GM15510 (cell line): Measurements from ENCODE around the gene LHPP.

Source experiments
- POLR2A ChIP-seq: IDR thresholded peaks from 3 replicates; pipeline ENCODE4 v1.6.1; 2011; ENCODE audit warnings: borderline replicate concordance; ENCODE audit not compliant: insufficient read length; ENCODE audit errors: extremely low read depth

The LHPP gene

DNA sequence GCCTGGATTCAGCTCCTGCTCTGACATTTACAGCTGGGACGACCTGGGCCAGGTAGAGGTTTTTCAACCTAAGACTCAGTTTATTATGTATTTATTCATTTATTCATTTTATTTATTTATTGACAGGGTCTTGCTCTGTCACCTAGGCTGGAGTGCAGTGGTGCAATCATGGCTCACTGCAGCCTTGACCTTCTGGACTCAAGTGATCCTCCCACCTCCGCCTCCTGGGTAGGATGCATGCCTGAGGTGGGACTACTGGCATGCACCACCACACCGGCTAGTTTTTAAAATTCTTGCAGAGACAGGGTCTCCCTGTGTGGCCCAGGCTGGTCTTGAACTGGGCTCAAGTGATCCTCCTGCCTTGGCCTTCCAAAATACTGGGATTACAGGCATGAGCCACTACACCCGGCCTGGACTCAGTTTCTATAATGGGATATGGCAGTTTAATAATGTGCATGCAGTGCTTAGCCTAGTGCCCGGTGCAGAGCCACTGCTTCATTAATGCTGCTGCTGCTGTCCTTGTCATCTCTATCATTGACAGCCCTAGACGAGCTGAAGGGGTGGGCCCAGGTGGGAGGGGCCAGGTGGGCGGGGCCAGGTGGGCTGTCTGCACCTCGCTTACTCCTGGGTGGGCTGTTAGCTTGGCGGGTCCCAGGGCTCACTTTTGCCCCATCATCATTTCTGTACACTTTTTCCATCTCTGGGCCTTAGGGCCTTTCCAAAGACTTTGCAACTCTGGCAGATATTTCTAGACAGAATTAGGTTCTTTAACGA is 92.6 kb downstream of the LHPP start:
- TF ChIP-seq POLR2A, result no peak

DNA sequence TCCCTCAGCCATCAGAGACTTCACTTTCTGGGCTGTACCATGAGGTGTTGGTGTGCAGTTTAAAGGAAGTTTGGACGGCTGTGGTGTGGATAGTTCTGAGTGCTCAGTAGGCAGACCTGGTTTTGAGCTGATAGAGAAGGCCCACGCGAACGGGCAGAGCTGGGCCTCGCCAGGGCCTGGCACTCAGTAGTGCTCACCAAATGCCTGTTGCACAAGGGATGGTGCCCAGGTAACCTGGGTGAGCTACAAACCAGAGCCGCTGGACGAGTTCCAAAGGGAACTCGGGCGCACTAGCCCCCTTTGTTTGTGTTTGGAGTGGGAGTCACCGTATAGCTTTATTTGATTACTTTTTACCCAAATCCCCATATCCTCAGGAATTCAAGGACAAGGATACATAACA is 95.5 kb downstream of the LHPP start:
- no peak for TF ChIP-seq POLR2A

DNA sequence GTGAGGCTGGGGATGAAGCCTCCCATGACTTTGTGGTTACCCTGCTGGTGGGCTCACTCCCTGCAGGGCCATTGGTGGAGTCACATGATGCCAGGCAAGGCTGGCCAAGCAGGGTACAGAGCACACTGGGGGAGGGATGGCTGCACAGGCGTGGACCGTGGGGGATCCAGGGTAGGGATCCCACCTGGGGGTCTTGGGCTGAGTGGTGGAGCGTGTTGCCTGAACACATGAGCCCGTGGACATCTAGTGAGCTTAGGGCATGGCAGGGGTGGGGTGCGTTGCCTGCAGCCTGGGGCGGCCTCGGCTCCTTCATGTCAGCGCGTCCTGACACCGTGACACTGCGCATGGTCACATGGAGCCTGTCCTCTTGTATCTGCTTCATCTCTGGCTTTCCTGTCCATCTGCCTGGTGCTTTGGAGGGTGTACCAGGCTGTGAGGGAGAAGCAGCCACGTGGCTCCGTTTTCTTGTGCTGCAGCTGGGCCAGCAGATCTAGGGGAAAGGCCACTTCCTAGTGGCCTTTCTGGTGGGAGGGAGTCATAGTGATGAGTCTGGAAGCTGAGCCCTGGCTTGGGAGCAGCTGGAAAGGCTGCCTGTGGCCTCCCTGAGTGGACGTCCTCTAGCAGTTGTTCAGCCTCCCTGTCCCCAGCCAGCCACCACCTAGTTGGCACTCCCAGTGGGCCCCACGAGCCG is 96.2 kb downstream of the LHPP start:
- no peak for TF ChIP-seq POLR2A

DNA sequence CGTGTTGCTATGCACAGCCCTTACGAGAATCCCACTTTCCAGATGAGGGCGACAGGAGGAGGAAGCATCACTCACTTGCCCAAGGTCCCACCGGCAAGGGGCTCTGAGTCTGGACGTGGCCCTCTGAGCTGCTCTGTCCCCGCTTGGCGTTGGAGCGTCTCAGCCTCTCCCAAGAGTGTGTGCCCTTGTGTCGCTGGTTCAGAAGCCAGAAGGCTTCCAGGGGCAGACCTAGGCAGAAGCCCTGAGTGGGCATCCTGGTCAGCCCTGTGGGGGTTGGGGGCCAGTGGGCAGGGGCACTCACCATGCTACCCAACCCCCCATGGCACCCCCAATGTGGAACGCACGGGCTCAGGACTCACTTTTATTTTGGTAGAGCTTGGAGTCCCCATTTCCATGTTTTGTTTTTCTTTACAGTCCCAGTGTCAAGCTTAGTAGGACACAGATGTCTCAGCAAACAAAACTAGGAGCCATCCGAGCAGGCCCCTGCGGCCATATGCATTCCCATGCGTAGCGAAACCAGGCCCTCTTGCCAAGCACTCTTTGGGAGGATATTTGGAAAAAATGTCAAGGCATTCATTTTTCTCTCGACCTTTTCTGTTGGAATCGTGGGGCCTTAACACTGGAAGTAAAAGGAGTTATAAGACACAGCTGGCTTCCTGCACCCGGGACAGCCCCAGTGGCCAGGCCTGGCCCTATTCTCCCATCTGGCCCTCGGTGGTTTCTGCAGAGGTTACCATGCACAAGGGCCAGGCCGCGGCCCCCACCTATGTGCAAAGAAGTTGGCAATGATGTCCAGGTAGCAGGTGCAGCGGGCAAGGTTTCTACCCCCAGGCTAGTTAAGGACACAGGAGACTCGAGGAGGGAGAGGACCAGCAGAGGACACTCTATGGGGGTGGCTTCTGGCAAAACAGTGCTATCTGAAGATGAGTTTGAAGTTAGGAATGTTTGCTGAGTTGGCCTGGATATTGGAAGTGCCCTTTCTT is 97.0 kb downstream of the LHPP start:
- TF ChIP-seq POLR2A, result no peak

DNA sequence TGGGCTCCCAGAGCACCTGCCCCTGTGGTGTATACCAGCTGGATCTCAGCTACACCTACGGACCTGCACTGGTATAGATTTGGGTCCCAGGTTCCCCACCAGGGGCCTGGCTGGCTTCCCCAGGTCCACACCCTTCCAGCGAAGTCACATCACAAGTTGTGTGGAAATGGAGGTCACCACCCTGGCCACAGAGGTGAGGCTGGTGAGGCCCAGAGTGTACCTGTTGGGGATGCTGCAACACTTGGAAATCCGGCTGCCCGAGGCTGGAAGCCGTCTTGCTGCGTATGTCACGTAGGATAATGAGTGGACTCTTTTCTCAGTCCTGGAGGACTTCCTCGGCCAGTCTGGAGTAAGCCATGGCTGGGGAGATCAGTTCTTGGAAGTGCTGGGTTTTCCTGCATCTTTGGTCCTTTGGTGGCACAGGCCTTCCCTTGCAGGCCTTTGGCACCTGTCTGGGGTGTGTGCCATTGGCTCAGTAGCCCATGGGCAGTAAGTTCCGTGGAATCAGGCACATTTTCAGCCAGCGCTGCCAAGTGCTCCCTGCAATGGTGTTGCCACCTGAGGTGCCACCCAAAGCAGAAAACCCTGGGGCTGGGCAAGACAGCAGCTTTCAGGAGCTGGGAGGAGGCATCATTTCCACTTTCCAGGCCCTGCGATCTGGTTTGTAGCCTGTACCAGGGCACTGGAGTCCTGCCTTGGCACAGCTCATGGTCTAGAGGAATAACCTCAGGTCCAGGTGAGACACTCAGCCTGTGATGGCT is 97.9 kb downstream of the LHPP start:
- no peak for TF ChIP-seq POLR2A

DNA sequence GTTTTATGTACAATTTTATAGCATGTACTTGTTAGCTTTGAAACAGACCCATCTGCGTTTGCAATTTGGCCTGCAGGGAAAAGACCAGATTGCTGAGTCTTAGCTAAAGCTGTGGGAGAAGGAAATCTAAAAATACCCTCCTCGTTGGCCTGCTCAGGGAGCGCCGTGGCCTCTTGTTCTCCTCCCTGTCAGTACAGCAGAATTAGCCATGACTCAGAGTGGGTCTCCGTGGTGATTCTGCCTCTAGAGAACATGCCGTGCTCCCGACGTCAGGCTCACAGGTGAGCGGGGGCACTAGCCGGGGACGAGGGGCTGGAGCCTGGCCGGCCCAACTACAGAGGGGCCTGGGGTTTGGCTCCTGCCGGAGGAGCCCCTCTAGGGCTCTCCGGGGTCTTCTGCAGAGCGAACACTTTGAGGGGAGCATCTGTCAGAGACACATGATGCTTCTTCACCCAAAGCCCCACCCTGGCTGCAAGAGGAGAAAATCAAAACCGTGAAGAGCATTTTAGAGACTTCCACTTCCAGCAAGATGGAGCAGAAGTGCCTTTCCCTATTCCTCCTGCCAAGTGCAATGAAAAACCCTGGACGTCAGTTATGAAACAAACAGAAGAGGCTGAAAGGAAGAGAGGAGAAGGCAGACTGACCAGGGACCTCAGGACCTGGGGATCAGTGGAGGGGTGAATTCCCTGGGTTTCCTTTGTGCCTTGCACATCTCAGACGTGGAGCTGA is 98.9 kb downstream of the LHPP start:
- no peak for TF ChIP-seq POLR2A

DNA sequence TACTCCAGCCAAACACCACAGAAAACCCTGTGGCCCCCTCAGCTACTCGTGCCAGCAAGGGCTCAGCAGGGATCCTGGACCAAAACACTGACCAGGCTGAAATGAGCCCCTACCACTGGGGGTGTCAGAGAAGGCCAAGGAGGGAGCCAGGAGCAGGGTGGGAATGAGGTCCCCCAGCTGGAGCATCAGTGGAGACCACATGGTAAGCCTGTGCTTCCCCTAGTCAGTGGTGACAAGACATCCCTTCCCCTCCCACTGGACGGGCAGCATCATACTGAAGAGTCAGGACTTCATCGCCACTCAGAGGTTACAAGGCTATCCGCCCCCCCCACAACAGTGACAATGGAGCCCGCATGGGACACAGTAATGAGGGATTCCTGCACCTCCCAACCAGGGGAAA is 99.6 kb downstream of the LHPP start:
- no peak for TF ChIP-seq POLR2A

DNA sequence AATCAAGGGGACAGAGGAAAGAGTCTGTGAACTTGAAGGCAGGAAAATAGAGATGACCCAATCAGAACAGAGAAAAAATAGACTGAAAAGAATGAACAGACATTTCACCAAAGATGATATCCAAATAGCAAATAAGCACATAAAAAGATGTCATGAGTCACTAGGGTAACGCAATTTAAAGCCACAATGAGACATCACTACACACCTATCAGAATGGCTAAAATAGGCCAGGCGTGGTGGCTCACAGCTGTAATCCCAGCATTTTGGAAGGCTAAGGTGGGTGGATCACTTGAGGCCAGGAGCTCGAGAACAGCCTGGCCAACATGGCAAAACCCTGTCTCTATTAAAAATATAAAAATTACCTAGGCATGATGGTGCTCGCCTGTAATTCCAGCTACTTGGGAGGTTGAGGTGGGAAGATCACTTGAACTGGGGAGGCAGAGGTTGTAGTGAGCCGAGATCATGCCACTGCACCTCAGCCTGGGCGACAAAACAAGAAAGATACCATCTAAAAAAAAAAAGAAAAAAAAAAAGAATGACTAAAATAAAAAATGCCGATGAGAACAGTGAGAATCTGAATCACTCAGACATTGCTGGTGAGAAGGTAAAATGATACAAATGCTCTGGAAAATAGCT is 100.9 kb downstream of the LHPP start:
- no peak for TF ChIP-seq POLR2A

DNA sequence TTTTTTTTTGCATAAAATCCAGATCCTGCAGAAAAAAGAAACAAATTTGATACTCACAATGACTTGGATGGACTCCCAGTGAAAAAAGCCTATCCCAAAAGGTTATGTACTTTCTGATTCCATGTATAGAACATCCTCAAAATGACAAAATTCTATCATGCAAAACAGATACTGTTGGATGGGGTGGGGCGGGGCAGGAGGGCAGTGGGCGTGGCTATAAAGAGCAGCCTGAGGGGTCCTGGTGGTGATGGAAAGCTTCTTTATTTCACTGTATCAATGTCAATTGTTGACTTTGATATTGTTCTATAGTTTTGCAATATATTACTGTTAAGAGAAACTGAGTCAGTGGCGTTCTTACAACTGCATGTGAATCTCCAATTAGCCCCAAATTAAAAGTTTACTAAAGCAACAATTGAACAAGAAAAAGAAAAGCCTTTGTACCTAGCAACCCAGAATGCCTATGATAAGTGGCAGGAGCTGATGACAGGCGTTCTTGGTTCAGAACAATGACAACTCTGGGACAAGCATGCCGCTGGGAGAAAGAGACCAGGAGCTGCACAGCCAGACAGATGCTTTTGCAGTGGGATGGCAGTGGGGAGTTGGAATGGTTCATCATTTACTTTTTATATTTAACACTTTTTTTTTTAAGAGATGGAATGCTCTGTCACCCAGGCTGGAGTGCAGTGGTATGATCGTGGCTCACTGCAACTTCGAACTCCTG is 101.9 kb downstream of the LHPP start:
- TF ChIP-seq POLR2A, result no peak

DNA sequence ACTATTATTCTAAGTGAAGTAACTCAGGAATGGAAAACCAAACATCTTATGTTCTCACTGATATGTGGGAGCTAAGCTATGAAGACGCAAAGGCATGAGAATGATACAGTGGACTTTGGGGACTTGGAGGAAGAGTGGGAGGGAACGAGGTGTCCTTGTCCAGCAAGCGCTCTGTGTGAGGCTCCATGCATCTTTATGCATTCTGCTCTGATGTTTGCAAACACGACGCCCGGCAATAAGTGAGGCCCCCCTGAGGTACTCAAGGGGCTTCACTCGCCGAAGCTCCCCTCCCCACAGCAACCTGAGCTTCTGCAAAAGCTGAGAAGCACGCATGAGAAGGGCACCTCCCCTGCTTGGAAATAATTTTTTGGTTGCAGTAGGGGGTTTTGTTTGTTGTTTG is 103.3 kb downstream of the LHPP start:
- no peak for TF ChIP-seq POLR2A

DNA sequence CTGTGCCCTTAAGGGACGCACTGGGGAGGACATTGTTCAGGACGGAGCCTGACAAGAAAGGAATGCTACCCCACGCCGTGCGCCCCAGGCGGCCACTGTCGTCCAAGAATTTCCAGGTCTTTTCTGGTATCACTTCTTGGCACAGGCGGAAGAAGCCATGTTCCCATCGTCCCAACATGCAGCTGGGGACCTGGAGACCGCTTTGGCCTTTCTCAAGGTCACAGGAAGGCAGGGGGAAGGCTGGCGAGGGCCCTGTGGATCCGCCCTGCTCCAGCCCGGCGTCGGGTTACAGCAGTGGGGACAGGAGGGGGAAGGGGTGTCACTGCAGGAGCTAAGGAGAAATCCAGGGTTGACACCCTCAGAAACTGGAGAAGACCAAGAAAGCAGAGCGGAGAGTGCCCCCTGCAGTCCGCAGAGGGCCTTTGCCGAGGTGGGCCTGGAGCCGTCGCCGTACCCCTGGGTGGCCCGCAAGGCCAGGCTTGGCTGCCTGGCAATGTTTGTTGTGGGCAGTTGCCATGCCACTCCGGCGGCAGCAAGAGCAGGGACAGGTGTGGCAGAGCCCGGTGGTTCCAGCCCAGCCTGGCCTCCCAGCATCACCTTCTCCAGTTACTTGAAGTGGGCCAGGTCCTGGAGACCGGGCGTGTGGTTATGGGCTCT is 104.1 kb downstream of the LHPP start:
- TF ChIP-seq POLR2A, result no peak

DNA sequence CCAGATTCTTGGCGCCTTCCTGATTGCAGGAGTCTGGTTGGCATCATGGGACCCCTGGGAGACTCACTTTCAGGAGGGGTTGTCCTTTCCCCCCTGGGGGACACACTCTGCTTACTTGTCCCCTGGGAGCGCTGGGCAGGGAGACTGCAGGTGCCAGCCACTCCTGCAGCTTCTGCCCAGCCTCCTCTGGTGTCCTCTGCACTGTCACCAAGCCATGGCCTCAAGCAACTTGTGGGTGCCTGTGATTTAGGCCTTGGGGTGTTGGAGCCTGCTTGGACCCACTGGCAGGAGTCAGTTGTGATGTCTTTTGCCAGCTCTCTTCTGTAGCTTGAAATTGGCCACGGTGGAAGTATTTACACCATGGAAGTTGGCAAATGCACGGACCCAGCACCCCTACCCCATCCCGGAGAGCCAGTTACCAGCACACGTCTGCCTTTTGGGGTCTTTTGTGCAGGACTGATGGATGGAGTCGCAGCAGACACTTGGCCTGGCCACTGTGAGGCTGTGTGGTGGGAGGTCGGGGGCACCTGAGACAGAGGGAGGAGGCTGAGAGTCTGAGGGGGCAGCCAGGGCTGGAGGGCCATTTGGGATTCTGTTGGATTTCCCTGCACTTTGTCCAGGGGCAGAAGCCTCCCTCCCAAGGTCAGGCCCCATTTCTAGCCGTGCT is 104.7 kb downstream of the LHPP start:
- no peak for TF ChIP-seq POLR2A
